HT1080 (cell line): ENCODE results near the gene GIMAP8. TPM values are rescaled to one million over a fixed set of nuclear protein-coding genes. Genes with fewer than 3 reads are reported as not detected.
A peak's percentile ranks its signal among the peaks of the same experiment; 100 is the strongest.

Experiments used
- DNase-seq: peaks from one replicate; pipeline ENCODE4 v3.0.0-alpha.2; 2015; ENCODE audit warnings: low read depth
- total RNA-seq: library from RNA; depleted of rRNA; stranded (reverse); fragments of >200 nt; shearing (Covaris generic); gene quantifications from 2 replicates; pipeline ENCODE4 v1.2.3, GENCODE V29; 2014

Gene GIMAP8
- total RNA-seq, 1 experiment from 2014 or later: not detected

DNA sequence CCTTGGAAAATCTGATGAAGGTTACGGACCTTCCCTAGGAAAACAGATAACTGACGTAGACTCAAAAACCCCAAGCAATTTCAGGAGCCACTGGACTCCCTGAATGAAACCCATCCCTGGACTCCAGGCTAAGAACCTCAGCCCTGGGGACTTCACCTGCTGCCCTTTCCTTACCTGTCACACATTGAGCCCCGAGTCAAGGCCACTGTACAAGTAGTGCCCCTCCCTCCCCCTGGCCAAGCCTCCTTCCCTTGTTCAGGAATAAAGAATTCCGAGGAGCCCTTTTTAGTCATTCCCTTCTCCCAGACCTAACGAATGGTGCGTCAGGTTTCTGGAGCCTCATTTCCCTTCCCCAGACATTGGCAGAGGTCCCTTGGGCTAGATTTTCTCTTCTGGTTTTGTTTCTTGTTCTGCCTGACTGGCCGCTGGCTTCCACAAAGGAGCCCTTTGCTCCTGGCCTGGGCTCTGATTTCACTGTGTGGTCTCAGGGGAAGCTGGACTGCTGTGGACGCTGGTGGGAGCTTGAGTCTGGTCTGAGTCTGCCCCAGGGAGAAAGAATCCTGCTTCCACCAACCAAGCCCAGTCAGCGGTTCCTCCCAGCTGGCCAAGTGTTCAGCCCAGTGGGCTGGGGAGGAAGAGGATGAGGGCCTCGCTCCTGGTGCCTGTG lies 39.6 kb upstream of the GIMAP8 start:
- DNase-seq: no peak

DNA sequence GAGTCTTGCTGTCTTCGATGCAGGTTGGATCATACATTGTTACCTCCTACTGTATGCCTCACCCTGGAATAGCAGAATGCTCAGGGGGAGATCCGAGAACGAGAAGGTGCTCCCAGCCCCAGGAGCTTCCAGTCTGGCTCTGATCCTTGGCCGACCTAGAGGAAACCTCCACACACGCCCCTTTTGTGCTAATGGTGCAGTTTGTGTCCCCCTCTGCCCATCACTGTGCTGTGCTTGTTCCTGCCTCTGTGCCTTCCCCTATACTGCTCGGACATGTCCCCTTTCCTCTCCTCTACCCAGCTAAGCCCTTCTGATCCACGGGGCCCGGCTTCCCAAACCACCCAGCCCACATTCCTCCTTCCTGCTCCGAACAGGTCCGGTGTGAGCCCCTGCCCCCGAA lies 38.8 kb upstream of the GIMAP8 start:
- DNase-seq: no peak

DNA sequence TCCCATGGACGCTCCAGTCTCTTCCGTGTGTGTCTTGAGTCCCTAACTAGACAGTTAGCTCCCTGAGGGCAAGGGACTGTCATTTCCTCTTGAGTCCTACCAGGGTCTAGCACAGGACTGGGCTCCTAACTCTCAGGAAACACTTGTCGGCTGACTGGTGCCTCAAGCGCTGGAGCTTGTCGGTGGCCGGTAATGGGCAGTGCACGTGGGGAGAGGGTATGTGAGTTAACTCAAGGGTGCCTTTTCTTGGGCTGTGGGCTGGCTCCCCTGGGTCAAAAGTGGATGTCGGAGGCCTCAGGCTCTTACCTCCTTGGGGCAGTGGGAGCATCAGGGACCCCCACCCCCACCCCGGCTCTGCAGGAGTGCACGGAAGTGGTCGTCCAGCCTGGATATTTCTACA lies 38.4 kb upstream of the GIMAP8 start:
- DNase-seq: no peak

DNA sequence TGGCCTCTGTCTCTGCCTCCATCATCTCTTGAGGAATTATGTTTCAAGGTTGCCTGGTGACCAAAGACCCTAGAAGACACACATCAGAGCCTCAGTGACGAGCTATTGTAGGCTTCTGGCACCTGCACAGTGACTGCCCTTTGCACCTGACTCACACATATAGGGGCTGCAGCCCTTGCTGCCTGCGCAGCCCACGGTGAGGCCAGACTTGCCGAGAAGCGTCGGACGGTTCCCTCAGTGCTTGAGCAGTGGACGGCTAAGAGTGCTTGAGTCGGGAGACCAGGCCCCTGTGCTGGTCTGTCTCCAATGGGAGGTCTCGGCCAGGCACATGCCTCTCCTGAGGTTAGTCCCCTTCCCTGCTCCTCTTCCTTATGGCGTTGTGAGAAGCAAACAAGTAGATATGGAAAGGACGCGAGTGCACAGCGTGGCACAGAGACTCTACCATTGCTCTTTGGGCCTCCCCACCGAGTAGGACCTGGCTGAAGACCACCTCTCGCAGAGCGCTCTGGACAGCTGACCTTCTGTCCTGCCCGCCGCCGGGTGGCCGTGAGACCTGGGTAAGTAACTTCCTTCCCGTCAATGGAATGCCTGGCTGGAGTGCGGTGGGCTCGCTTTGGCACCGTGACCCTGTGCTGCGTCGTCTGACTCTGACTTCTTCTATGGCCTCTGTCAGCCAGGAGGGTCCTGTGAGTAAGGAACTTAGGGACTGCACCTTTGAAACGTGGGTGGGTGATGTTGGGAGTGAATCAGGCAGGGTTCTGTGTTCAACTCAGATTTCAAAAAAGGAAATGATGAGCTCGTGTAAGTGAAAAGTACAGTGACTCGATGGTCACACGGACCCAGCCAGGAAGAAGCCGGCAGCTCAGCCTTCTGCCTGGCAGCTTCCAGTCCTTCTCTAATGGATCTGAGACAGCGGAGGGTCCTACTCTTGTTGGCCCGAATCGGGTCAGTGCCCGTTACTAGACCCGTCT lies 37.6 kb upstream of the GIMAP8 start:
- DNase-seq: no peak

DNA sequence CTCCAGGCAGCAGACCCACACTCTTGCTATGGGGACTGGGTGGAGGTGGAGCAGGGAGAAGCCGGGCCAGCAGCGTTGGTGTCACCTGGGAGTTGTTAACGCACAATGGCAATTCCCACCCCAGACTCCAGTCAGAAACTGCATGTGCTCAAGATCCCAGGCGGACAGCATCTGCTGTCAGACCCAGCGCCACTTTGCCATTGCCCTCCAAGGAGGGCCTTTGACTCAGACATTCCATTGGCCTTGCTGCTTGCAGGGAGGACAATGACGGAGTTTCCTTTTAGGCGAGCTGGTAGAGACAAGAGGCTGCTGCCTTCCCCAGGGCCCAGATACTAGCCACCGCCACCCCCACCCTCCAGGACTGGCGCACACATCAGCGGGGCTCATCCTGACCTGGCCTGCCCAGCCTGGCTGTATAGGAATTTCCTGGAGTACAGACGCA lies 36.8 kb upstream of the GIMAP8 start:
- no peak for DNase-seq

DNA sequence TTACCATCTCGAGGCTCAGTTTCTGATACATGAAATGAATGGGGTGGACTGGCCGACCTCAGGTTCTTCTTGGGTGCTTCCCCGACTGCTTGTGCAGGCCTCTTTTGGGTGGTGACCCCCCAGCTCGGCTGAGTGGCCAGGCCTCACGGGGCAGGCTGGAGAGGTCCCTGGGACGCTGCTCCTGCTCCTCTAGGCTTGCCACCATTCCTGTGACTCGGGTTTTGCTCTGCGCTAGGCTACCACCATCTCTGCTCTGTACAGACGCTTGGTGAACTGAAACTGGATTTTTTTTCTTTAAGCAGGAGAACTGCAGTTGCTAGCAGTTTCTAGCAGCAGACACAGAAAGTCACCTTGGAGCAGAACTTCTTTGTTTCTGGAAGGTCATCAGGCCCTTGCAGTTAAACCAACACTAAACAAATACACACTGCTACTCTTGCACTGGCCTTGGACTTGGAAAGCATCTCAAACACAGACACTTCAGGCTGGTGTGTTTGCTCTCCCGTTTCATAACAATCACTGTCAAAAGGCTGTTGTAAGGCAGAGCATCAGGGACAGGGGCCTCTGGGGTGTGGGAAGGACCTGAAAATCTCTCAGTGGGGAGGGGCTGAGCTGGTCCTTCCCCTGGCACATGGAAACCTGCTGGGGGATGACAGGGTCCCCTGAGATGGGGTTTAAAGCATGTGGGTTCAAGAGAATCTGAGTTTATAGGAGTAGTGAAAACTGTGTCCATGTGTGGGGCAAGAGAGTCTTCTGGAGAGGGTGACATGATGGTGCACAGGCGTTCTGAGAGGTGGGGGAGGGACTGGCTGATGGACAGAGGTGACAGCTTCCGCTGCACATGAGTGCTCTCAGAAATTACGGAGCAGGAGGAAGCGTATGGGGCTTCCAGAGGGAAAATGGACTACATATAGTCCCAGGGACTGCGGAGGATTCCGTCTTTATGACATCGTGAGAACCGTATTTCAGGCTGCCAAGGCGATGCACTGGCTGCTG lies 35.0 kb upstream of the GIMAP8 start:
- DNase-seq: no peak

DNA sequence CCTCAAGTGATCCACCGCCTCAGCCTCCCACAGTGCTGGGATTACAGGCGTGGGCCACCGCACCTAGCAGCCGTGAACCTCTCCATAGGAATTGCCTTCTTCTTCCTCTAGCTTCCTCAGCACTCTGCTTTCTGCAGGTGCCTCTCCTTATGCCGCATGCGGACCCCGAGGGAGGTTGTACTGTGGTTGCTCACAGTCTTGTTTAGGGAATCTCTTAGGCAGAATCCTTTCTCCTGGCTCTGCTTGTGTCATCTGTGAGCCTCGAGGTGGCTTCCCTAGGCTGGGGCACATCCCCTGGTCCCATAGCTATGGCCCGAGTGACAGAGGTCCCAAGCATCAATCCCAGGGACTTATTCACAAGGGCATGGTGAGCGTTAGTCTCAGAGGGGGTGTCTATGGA lies 33.2 kb upstream of the GIMAP8 start:
- no peak for DNase-seq

DNA sequence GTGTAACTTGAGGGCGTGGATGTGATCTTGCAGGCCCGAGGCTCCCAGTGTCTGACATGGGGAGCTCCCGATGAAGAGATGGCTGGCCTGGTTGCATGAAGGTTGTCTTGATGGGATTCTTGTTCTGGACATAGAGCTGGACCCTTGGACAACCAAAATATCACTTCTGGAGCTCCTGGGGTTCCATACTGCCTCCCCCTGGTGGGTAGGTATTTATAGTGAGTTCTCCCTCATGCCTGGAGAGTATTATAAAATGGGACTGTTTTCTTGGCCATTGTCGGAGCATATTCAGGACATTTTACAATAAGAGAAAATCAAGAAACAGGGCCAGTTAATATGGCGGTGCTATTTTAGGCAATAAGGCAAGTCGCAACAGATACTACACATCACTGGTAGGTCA lies 32.6 kb upstream of the GIMAP8 start:
- no peak for DNase-seq

DNA sequence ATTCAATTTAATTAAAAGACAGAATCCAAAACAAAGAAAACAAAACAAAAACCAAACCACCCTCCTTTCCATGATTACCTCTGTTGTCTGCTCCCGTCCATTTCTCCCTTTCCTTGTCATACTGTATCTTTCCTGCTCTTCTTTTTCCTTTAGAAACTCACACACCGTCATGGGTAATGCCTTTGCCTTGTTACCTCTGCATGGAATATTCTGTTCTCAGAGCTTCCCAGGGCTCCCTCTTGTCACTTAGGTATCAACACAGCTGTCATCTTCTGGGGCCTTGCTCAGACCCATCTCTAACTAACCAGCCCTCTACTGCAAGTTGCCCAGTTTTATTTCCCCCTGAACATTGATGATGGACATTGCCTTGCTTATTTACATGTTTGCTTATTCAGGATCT lies 30.2 kb upstream of the GIMAP8 start:
- no peak for DNase-seq

DNA sequence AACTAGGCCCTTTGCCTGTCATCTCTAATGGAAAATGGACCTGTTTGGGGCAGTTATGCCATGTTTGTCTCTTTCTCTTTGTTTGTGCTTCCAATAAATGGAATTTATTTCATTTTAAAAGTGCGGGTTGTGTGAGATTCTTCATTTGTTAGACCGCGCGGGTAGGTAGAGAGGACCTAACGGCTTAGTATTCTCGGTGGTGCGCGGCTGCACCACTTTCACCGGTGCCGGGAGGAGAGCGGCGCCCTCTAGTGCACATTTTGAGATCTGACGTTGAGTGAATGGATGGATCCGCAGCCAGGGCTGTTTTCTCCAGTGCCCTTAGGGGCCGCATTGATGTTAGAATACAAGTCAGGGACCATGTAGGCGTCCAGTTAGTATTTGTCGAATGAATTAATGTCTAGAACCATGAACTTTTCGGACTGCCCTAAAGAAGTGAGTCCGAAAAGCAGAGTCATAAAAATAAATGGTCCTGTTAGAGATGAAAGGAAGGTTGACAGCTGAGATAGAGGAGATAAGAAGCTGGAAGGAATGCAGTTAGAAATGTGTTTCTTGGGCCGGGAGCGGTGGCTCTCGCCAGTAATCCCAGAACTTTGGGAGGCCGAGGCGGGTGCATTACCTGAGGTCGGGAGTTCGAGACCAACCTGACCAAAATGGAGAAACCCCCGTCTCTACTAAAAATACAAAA lies 29.3 kb upstream of the GIMAP8 start:
- peak; percentile 73 for DNase-seq

DNA sequence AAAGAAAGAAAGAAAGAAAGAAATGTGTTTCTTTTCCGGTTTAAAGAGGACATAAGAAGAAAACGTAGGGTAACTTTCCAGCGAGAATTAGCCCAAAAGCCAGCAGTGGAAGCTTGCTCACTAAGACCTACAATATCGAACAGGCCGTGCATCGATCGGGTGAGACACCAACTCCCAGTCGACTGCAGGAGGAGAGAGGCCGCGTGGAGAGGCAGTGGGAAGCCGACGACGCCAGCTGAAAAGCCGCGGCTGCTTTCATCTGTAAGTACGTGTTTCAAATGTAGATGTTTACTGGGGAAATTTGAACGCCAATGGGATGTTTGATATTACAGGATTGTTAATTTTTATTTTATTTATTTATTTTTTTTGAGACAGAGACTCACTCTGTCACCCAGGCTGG lies 28.6 kb upstream of the GIMAP8 start:
- DNase-seq: no peak

DNA sequence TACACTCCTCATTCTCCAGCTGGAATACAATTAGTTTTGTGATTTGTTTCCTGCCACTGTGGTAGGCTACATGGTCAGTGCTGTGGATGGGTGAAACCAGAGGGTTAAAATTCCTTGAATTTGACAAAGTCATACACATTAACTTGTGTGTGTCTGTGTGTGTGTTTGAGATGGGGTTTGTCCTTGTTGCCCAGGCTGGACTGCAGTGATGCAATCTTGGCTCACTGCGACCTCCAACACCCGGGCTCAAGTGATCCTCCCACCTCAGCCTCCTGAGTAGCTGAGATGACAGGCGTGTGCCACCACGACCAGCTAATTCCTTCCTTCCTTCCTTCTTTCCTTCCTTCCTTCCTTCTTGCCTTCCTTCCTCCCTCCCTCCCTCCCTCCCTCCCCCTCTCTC lies 24.8 kb upstream of the GIMAP8 start:
- DNase-seq: no peak

DNA sequence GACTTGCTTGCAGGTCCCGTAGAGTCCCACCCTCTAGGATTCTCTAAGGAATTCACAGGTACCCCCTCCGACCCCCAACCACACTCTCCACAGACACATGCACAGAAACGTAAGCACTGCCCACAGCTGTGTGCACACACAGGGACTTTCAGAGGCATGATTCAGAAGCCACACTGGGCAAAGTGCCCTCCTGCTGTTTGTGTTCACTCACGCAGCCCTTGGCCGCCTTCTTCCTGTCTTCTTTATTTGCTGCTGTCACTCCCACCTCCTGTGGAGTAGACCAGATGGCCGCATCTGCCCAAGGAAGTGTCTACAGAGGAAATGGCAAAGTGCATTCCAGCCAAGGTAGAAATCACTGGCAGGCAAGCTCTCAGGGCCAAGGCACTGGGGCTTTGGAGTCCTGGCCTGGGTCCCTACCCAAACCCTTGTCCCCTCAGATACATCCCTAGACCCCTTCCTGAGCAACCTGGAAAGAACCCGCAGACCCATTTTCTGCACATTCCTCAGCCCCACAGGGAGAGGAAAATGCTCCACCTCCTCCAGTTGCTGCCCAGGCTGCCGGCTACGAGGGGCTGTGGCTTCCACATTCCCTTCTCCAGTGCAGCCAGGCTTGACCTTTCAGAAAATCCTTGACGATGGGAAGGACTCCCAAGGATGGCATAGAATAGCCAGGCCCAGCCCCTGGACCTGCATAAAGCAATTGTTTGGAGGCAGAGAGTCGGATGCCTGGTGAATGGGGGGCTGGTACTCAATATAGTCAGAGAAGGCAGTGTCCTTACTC lies 21.6 kb upstream of the GIMAP8 start:
- peak; percentile 96 for DNase-seq

DNA sequence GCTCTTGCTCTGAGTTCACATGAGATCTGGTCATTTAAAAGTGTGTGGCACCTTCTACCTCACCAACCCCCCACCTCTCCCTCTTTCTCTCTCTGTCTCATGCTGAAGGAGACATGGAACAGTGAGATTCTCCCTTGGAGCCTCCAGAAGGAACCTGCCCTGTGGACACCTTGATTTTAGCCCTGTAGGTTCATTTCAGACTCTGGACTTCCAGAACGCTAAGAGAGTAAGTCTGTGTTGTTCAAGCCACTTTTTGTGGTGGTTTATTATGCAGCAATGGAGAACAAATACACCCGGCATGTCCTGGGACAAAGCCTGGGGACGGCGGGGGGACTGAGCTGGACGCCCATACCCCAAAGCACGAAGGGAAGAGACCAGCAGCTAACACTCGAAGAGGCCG lies 20.7 kb upstream of the GIMAP8 start:
- no peak for DNase-seq

DNA sequence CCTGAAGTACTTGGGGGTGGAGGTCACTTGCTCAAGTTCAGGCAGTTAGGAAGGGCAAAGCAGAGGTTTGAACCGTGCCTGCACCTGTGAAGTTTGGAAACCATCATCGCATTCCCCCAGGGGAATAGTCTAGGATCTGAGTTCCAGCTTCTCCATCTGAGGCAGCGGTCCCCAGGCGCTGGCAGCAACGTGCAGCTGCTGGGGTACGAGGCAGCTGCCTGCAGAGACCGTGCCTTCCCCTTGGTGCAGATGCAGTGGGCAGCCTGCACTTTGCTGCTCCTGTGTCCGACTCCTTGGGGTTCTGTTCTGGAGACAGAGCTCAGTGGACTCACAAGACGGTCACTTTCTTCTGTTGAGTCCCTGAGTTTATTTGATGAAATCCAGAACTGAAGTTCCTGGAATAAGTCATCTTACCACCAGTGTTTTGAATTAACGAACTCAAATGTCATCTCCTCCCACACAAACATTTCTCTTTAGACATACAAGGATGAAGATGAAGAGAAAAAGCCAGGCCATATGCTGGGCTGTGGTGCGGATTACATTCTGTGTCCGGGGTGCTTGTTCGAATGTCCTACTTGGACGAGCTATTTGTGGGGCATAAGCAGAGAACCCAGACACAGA lies 19.9 kb upstream of the GIMAP8 start:
- no peak for DNase-seq

DNA sequence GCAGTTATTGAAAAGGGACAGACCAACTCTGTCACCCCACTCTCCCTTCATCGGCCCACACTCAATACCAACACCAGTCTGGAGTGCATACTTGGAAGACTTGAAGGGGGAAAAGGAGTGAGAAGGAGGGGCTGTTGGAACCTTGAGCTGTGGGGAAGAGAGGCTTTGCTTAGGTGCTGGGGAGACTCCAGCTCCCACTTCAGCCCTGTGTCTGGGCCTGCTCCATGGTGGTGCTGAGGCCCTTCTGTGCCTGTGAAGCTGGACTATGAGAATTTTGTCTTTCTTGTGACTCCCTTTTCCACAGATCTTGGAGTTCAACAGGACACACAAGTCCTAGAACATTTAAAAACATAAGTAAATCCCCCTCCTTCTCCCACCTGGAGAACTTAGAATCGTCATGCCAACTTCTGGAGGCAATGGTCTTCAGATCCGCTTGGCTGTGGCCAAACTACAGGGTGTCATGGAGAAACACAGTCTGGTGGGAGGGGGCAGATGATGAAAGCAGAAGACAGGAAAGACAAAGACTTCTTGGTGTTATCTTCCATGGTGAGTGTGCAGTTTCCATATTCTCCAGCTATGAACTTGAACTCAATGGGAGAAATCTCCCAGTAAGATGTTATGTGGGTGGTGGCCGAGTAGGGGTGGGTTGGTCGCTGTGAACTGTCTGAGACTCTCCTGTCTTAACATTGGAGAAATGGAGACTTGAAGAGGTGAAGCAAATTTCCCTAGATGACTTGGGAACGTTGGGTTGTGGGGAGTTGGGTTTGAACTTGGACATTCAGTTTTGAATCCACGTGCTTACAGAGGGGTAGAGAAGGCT lies 18.4 kb upstream of the GIMAP8 start:
- no peak for DNase-seq

DNA sequence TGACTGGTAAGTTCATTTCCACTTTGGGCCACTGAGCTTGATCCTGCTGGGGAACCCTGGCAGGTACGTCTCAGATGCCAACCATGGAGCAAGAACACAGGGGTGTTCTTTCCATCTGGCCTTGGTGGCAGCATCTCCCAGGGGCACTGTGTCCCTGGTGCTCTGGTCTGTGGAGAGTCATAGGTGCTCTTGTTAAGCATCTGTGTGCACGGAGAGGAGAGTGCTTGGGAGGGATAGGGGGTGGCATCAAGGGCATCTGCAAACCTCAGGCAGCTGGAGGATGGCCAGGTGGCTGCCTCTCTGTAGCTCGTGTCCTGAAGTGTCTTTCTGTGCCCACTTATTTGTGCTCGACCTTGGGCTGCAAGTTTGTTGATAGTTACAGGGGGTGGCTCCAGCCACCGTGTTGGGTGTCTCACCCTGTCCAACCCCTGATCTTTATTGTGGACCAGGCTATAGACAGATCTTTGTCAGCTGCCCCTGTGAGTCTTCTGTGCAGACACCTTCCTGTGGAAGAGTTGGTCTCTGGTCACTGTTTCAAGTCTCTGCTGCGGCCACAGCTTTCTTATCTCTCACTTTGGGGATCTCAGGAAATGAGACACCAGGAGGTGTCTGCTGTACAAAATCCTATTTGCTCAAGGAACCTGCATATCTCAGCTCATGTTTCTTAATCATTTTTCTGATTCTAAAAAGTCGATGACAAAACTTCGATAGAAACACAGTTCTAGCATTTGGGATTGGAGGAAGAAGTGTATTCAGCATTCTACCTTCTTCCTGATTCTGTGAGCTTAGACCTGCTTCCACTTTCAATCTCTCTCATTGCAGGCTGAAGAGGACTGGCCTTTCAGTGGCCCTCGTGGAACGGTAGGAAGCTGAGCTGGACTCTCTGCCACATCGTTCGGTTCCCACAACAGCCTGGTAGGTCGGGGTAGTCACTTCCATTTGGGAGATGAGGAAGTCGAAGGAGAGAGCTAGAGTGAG lies 17.2 kb upstream of the GIMAP8 start:
- DNase-seq: no peak
